Activated B cell treated with CpG ODN at 0.5 μM for 24 hours (primary cell): ENCODE measurements around the gene PNMA8C. TPM values are rescaled to one million over a fixed set of nuclear protein-coding genes. Genes with fewer than 3 reads are reported as not detected.

ENCODE experiments used
- ATAC-seq: fragments of 200-7000 bp; cut with Tn5 transposase; one replicate; pipeline ENCODE4 v1.10.0; 2021; ENCODE audit warnings: low read depth, mild to moderate bottlenecking, moderate library complexity
- CTCF ChIA-PET: fragments of 350-600 bp; sonication (Branson Sonifier 250); formaldehyde crosslinking; loops from one replicate; lab custom pipeline; 2021; ENCODE audit warnings: antibody characterized with exemption; lab: Charles Lee
- POLR2A ChIA-PET: fragments of 350-600 bp; sonication (Branson Sonifier 250); formaldehyde crosslinking; loops from one replicate; lab custom pipeline; 2021; ENCODE audit warnings: antibody characterized with exemption; lab: Charles Lee
- DNase-seq: peaks from one replicate; pipeline ENCODE4 v3.0.0; 2022
- H3K27ac Mint-ChIP-seq: one replicate; pipeline ENCODE4 v1.8.0; 2020; ENCODE audit warnings: mixed read lengths
- H3K27me3 Mint-ChIP-seq: one replicate; pipeline ENCODE4 v1.8.0; 2021; ENCODE audit warnings: mixed read lengths
- H3K36me3 Mint-ChIP-seq: one replicate; pipeline ENCODE4 v1.8.0; 2021; ENCODE audit warnings: low read depth, mixed read lengths
- H3K4me1 Mint-ChIP-seq: one replicate; pipeline ENCODE4 v1.8.0; 2021; ENCODE audit warnings: mixed read lengths
- H3K4me3 Mint-ChIP-seq: one replicate; pipeline ENCODE4 v1.8.0; 2020; ENCODE audit warnings: mild to moderate bottlenecking, mixed read lengths
- H3K9me3 Mint-ChIP-seq: one replicate; pipeline ENCODE4 v1.8.0; 2020; ENCODE audit warnings: mixed read lengths
- CTCF ChIP-seq: fragments of 200-600 bp; IDR thresholded peaks from one replicate; pipeline ENCODE4 v1.8.0; 2022; ENCODE audit warnings: antibody characterized with exemption, mild to moderate bottlenecking
- intact Hi-C: fragments of 100-400 bp; cut with micrococcal nuclease; formaldehyde crosslinking; loops from one replicate; pipeline ENCODE4 v1.15.1; 2024
- total RNA-seq: library from RNA; stranded (reverse); gene quantifications from 2 replicates; pipeline ENCODE4 v1.2.3, GENCODE V29; 2022

PNMA8C gene
- total RNA-seq, 1 donor from 2014 or later, result not detected

GRCh38 chr19:46448601-46449000, 19.9 kb upstream of the PNMA8C start:
- ChIA-PET POLR2A (no interaction called here), CTCF (no interaction called here)
- intact Hi-C loops, result no loop called here
- peaks cover 8% of the 10 kb centered on the region for H3K9me3 Mint-ChIP-seq
- peaks cover 17% of the 10 kb centered on the region for H3K27me3 Mint-ChIP-seq
- H3K4me1 Mint-ChIP-seq, result no peaks in the 10 kb centered on the region
- no peak for ATAC-seq
- H3K4me3 Mint-ChIP-seq, result no peak overlapping the region
- H3K36me3 Mint-ChIP-seq, result no peaks in the 10 kb centered on the region
- no peak for TF ChIP-seq CTCF
- H3K27ac Mint-ChIP-seq, result no peak overlapping the region
- no peak for DNase-seq

- Mint-ChIP-seq H3K27me3 (peaks cover 17% of the 10 kb centered on the region), H3K36me3 (no peaks in the 10 kb centered on the region), H3K27ac (no peak overlapping the region), H3K4me1 (no peaks in the 10 kb centered on the region), H3K9me3 (peaks cover 8% of the 10 kb centered on the region), H3K4me3 (no peak overlapping the region)
- ChIA-PET CTCF (no interaction called here), POLR2A (no interaction called here)
- TF ChIP-seq CTCF, result no peak
- no peak for DNase-seq
- intact Hi-C loops, result no loop called here
- no peak for ATAC-seq
Observed at GRCh38 chr19:46447824-46448223, 19.1 kb upstream of the PNMA8C start.

GRCh38 chr19:46447006-46447405, 18.3 kb upstream of the PNMA8C start:
- ChIA-PET CTCF (no interaction called here), POLR2A (no interaction called here)
- intact Hi-C loops, result no loop called here
- Mint-ChIP-seq H3K27me3 (peaks cover 12% of the 10 kb centered on the region), H3K4me1 (no peaks in the 10 kb centered on the region), H3K4me3 (no peak overlapping the region), H3K36me3 (no peaks in the 10 kb centered on the region), H3K9me3 (peaks cover 8% of the 10 kb centered on the region), H3K27ac (no peak overlapping the region)
- no peak for TF ChIP-seq CTCF
- DNase-seq, result no peak
- ATAC-seq, result no peak

GRCh38 chr19:46446021-46446420, 17.3 kb upstream of the PNMA8C start:
- POLR2A ChIA-PET, result no interaction called here

GRCh38 chr19:46442808-46443450, 14.2 kb upstream of the PNMA8C start:
- no peaks in the 10 kb centered on the region for H3K4me1 Mint-ChIP-seq
- no peak for ATAC-seq
- no peak for TF ChIP-seq CTCF
- peaks cover 8% of the 10 kb centered on the region for H3K27me3 Mint-ChIP-seq
- H3K4me3 Mint-ChIP-seq, result no peak overlapping the region
- ChIA-PET CTCF (no interaction called here), POLR2A (no interaction called here)
- H3K36me3 Mint-ChIP-seq, result no peaks in the 10 kb centered on the region
- no peak for DNase-seq
- H3K9me3 Mint-ChIP-seq, result no peaks in the 10 kb centered on the region
- intact Hi-C loops, result no loop called here
- H3K27ac Mint-ChIP-seq, result no peak overlapping the region

More at GRCh38 chr19:46446021-46446420, 17.3 kb upstream of the PNMA8C start:
- no peak for DNase-seq
- Mint-ChIP-seq H3K27ac (no peak overlapping the region), H3K4me1 (no peaks in the 10 kb centered on the region), H3K27me3 (peaks cover 8% of the 10 kb centered on the region), H3K36me3 (no peaks in the 10 kb centered on the region), H3K4me3 (no peak overlapping the region), H3K9me3 (peaks cover 8% of the 10 kb centered on the region)
- CTCF ChIA-PET, result no interaction called here
- TF ChIP-seq CTCF, result no peak
- no peak for ATAC-seq
- intact Hi-C loops, result no loop called here
